Progenitor cell of endocrine pancreas (in vitro differentiated cells): ENCODE measurements around the gene FOXP2. TPM values are rescaled to one million over a fixed set of nuclear protein-coding genes. Genes with fewer than 3 reads are reported as not detected.

ENCODE experiments used
- DNase-seq: peaks from one replicate; pipeline ENCODE4 v3.0.0; 2021; ENCODE audit warnings: low spot score; ENCODE audit not compliant: unreplicated experiment
- H3K27ac Mint-ChIP-seq: 2 replicates; pipeline ENCODE4 v1.8.0; 2021; ENCODE audit warnings: mild to moderate bottlenecking, moderate library complexity, mixed read lengths
- H3K27me3 Mint-ChIP-seq: 2 replicates; pipeline ENCODE4 v1.8.0; 2021; ENCODE audit warnings: mixed read lengths
- H3K36me3 Mint-ChIP-seq: 2 replicates; pipeline ENCODE4 v1.8.0; 2022; ENCODE audit warnings: mixed read lengths; ENCODE audit not compliant: insufficient read depth
- H3K4me1 Mint-ChIP-seq: 2 replicates; pipeline ENCODE4 v1.8.0; 2021; ENCODE audit warnings: low read depth, mixed read lengths
- H3K4me3 Mint-ChIP-seq: 2 replicates; pipeline ENCODE4 v1.8.0; 2021; ENCODE audit warnings: low read depth, mild to moderate bottlenecking, moderate library complexity, mixed read lengths
- H3K9me3 Mint-ChIP-seq: 2 replicates; pipeline ENCODE4 v1.8.0; 2021; ENCODE audit warnings: low read depth, mixed read lengths
- total RNA-seq: library from RNA; stranded (reverse); gene quantifications from 2 replicates; pipeline ENCODE4 v1.2.1, GENCODE V29; 2021
- TF ChIP-seq, protein P1 (sequence below): fragments of 200-600 bp; sonication (generic); IDR thresholded peaks from one replicate; pipeline ENCODE4 v1.5.0; 2021; ENCODE audit warnings: antibody characterized with exemption, mild to moderate bottlenecking; ENCODE audit not compliant: unreplicated experiment

FOXP2 gene
- total RNA-seq, 1 donor from 2014 or later = 5.8 TPM

DNA sequence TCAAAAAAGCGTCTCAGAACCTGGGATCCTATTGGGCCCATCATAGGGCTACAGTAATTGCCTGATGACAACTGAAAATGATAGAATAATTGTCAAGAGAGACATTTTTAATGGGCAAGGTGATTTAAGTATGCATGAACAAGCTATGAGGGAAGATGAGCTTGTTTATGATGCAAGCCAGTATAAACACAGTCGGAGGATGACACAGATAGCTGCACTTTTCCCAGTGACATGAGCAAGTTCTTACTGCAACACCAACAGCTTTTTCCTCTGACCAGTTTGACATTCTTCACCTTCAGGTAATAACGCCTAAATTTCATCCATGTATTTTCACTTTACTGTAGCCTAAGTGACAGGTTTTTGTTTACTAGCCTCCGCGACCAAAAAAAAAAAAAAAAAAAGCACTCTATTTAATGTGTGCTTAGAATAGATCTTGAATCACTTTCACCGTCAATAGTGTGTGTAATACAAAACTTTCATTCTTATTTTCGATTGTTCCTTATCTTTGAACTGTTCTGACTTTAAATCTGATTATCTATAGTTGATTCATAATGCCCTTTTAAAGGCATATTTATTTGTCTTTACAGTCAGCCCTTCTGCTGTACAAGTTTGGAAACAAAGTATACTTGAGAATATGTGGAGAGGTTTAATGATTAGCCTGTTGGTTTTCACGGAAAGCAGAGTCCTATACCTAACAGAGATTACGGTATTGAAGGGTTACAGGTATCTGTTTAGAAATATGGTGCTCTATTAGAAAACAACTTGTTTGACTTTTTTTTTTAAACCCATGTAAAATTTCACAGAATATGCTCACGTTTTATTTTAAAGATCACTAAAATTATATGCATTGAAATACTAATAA is 1.7 kb downstream of the FOXP2 start:
- Mint-ChIP-seq H3K36me3 (no peaks in the 10 kb centered on the region), H3K27ac (no peak overlapping the region), H3K27me3 (no peaks in the 10 kb centered on the region), H3K4me1 (peaks cover 24% of the 10 kb centered on the region), H3K4me3 (no peak overlapping the region), H3K9me3 (no peaks in the 10 kb centered on the region)
- TF ChIP-seq, protein P1, sequence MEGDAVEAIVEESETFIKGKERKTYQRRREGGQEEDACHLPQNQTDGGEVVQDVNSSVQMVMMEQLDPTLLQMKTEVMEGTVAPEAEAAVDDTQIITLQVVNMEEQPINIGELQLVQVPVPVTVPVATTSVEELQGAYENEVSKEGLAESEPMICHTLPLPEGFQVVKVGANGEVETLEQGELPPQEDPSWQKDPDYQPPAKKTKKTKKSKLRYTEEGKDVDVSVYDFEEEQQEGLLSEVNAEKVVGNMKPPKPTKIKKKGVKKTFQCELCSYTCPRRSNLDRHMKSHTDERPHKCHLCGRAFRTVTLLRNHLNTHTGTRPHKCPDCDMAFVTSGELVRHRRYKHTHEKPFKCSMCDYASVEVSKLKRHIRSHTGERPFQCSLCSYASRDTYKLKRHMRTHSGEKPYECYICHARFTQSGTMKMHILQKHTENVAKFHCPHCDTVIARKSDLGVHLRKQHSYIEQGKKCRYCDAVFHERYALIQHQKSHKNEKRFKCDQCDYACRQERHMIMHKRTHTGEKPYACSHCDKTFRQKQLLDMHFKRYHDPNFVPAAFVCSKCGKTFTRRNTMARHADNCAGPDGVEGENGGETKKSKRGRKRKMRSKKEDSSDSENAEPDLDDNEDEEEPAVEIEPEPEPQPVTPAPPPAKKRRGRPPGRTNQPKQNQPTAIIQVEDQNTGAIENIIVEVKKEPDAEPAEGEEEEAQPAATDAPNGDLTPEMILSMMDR = no peak
- no peak for DNase-seq

DNA sequence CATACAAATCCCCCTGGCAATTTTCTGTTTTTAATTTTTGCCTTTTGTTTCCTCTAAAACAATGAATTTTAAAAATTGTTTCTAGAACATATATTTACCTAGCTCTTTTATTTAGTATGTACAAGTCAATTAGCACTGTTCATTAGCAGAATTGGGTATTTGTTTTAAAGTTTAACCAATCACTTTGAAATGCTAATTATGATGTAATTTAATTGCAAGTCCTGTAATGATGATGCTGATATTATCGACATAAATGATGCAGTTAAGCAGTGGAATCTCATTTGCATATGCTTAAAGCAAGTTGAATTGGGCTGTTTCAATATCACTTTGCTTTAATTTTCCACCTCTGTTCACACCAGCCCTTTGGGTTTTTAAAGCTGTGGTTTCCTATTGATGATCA is 2.7 kb downstream of the FOXP2 start:
- DNase-seq = no peak
- H3K27me3 Mint-ChIP-seq = no peaks in the 10 kb centered on the region
- no peak overlapping the region for H3K4me3 Mint-ChIP-seq
- H3K27ac Mint-ChIP-seq = no peak overlapping the region
- TF ChIP-seq, protein P1 = no peak
- no peaks in the 10 kb centered on the region for H3K36me3 Mint-ChIP-seq
- no peaks in the 10 kb centered on the region for H3K9me3 Mint-ChIP-seq
- H3K4me1 Mint-ChIP-seq = peaks cover 21% of the 10 kb centered on the region

DNA sequence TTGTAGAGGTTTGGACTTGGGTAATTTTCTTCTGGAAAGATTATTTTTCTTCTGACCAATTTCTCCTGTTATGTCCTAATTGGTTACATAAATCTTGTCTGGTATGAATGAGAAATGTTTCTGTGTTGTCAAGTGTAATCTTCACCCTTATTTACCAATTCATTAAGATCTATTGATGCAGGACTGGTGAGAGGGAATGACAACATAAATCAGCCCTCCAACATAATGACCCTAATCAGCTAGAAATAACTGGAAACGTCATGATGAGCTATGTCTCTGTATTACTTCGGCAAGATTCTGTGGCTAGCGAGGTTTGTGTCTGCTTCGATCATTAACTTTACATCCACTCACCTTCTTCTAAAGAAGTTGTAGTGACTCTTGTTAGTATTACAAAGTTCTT is 3.5 kb downstream of the FOXP2 start:
- Mint-ChIP-seq H3K4me3 (no peak overlapping the region), H3K27ac (no peak overlapping the region), H3K27me3 (no peaks in the 10 kb centered on the region), H3K4me1 (peaks cover 15% of the 10 kb centered on the region), H3K36me3 (no peaks in the 10 kb centered on the region), H3K9me3 (no peaks in the 10 kb centered on the region)
- no peak for DNase-seq
- TF ChIP-seq, protein P1 = no peak

DNA sequence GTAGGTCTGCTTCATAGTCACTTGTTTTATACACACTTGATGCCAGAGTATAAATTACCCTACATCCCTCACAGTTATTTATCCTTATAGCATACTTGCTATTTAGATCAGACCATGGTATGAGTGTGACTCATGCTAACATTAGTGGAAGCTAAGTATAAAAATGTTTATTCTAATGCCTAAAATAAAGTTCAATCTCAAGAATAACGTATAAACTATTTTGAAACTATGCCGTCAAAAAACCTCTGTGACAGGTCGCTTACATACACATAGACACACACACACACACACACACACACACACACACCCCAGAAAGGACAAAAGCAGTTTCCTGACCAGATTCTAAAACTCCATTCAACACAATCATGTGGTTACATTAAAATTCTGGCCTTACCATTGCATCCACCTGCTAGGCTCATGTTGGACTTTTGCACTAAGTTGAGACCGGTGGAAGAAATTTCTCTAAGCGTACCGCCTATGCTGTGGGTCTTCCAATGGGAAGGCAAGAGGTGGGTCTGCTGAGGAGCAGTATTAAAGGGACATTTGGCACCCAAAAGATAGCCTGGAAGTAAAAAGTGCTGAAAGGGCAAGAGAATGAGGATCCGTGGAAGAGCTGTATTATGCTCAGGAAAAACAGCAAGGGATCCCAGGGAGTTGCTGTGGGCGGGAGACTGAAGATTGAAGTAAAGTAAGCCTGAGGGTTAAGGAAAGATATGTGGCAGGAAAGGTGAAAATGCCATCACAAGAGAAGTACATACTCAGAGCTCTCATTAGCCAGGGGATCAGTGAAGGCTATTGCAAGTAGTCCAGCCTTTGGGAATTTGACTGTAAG is 5.0 kb downstream of the FOXP2 start:
- H3K4me3 Mint-ChIP-seq = no peak overlapping the region
- TF ChIP-seq, protein P1 = no peak
- H3K4me1 Mint-ChIP-seq = peaks cover 15% of the 10 kb centered on the region
- H3K27ac Mint-ChIP-seq = no peak overlapping the region
- H3K36me3 Mint-ChIP-seq = no peaks in the 10 kb centered on the region
- DNase-seq = no peak
- H3K27me3 Mint-ChIP-seq = no peaks in the 10 kb centered on the region
- no peaks in the 10 kb centered on the region for H3K9me3 Mint-ChIP-seq
